Measurements from ENCODE around the gene ZNF234. TPM values are rescaled to one million over a fixed set of nuclear protein-coding genes. Genes with fewer than 3 reads are reported as not detected.
A peak's percentile ranks its signal among the peaks of the same experiment; 100 is the strongest.

ZNF234 gene
- polyA plus RNA-seq, 1 of the 3 experiments (the other 2 are of a cell fraction) = 3.1 TPM

DNA sequence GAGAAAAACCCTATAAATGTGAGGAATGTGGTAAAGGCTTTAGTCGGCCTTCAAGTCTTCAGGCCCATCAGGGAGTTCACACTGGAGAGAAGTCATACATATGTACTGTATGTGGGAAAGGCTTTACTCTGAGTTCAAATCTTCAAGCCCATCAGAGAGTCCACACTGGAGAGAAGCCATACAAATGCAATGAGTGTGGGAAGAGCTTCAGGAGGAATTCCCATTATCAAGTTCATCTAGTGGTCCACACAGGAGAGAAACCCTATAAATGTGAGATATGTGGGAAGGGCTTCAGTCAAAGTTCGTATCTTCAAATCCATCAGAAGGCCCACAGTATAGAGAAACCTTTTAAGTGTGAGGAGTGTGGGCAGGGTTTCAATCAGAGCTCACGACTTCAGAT, 35.2 kb downstream of the ZNF234 start:
- Histone ChIP-seq H3K9me3 (peaks cover 19% of the 10 kb centered on the region; the same call in 1 of the 2 replicates), H3K4me1 (ENCODE audit: control insufficient read depth in 1 of 2, insufficient read depth in 2 of 2, low read depth in 1 of 2, low read length in 1 of 2) (no peaks in the 10 kb centered on the region), H3K36me3 (replicated peaks in 1 of 2; ENCODE audit: control insufficient read depth in 1 of 2, insufficient read depth in 2 of 2, low read length in 1 of 2) (peaks cover 53 to 58% of the 10 kb centered on the region in 2 experiments), H3K79me2 (ENCODE audit: insufficient read depth) (0 out of 2 replicates have a peak, but pooled peaks cover 2% of the 10 kb centered on the region), H3F3A (replicated peaks; ENCODE audit: insufficient read depth) (peaks cover 7% of the 10 kb centered on the region), H3K9me2 (no peaks in the 10 kb centered on the region), H3K27ac (ENCODE audit: low read depth in 2 of 2, low read length in 1 of 2) (no peak overlapping the region), H3K4me3 (ENCODE audit: low read depth in 2 of 2, low read length in 1 of 2) (peak overlapping the region in 1 of 2 experiments; percentile 3; a peak in 1 of 4 replicates), H3K9ac (no peak overlapping the region), H2AFZ (ENCODE audit: low read depth) (no peak overlapping the region), H3K27me3 (ENCODE audit: insufficient read depth) (no peaks in the 10 kb centered on the region), H3K4me2 (no peak overlapping the region), H4K20me1 (ENCODE audit: insufficient read depth) (no peaks in the 10 kb centered on the region)
- no peak for DNase-seq
- ChIA-PET CTCF (no interaction called here), POLR2A (no interaction called here)
- 92% methylated on average over 3 of the region's 3 CpGs for WGBS (ENCODE audit: low lambda C conversion rate)
- no peak for TF ChIP-seq FOXM1 (IDR thresholded peaks at IDR 0.05; ENCODE audit: low read depth)
- no peak for TF ChIP-seq FOXJ3 (CRISPR knock-in tag; IDR thresholded peaks at IDR 0.05)

GRCh38 chr19:44180968-44181367, 39.6 kb downstream of the ZNF234 start:
- H3K4me2 ChIP-seq = no peak overlapping the region
- DNase-seq = no peak
- H3K27ac ChIP-seq (ENCODE audit: low read depth in 2 of 2, low read length in 1 of 2) = no peak overlapping the region
- no peaks in the 10 kb centered on the region for H4K20me1 ChIP-seq (ENCODE audit: insufficient read depth)
- no peak overlapping the region for H3K9ac ChIP-seq
- no peak for TF ChIP-seq FOXJ3 (CRISPR knock-in tag; IDR thresholded peaks at IDR 0.05)
- no peak for TF ChIP-seq MAX (IDR thresholded peaks at IDR 0.05; ENCODE audit: low read depth)
- TF ChIP-seq GABPA (IDR thresholded peaks at IDR 0.05; ENCODE audit: low read depth) = no peak
- no peak for TF ChIP-seq REST (IDR thresholded peaks at IDR 0.05; ENCODE audit: low read depth, low read length)
- TF ChIP-seq NRF1 (IDR thresholded peaks at IDR 0.05; ENCODE audit: low read depth, low read length) = no peak
- no peak for TF ChIP-seq NFIC (IDR thresholded peaks at IDR 0.05; ENCODE audit: borderline replicate concordance)
- TF ChIP-seq EZH2phosphoT487 (IDR thresholded peaks at IDR 0.05; ENCODE audit: borderline replicate concordance, low read depth) = no peak
- peaks cover 7% of the 10 kb centered on the region for H3F3A ChIP-seq (replicated peaks; ENCODE audit: insufficient read depth)
- H3K4me1 ChIP-seq (ENCODE audit: control insufficient read depth in 1 of 2, insufficient read depth in 2 of 2, low read depth in 1 of 2, low read length in 1 of 2) = no peaks in the 10 kb centered on the region
- POLR2A ChIA-PET = no interaction called here
- H3K9me2 ChIP-seq = 0 out of 2 replicates have a peak, but pooled peaks cover 2% of the 10 kb centered on the region
- CTCF ChIA-PET = no interaction called here
- H3K4me3 ChIP-seq (ENCODE audit: low read depth in 2 of 2, low read length in 1 of 2) = no peak overlapping the region
- no peaks in the 10 kb centered on the region for H3K79me2 ChIP-seq (ENCODE audit: insufficient read depth)
- no peaks in the 10 kb centered on the region for H3K27me3 ChIP-seq (ENCODE audit: insufficient read depth)
- H2AFZ ChIP-seq (ENCODE audit: low read depth) = no peak overlapping the region
- peaks cover 5% of the 10 kb centered on the region; the same call in 1 of the 2 replicates for H3K9me3 ChIP-seq
- H3K36me3 ChIP-seq (replicated peaks in 1 of 2; ENCODE audit: control insufficient read depth in 1 of 2, insufficient read depth in 2 of 2, low read length in 1 of 2) = peaks cover 10 to 14% of the 10 kb centered on the region in 2 experiments
